ENCODE data around the gene WNT5B. TPM values are rescaled to one million over a fixed set of nuclear protein-coding genes. Genes with fewer than 3 reads are reported as not detected.
"Not testable (repeated sequence)": the region's sequence is repeated elsewhere in the genome, so short reads cannot be mapped to it uniquely, and the experiment has no call there.

The WNT5B gene
- total RNA-seq, 3 donors from 2014 or later, result 2.7 to 10.8 (median 4.7) TPM

- peak within 1 kb of the TSS; percentile 45 for H3K4me3 ChIP-seq
- H3K9me3 ChIP-seq, result no peaks in the 10 kb centered on the region
- TF ChIP-seq CTCF (IDR thresholded peaks at IDR 0.05), result no peak
- ATAC-seq, result peak; percentile 69
- H3K4me1 ChIP-seq (ENCODE audit: low read depth), result peaks cover 33% of the 10 kb centered on the region
- intact Hi-C loops (cut with DNase I, micrococcal nuclease), result no loop called here
- H3K36me3 ChIP-seq (ENCODE audit: low read depth), result no peaks in the 10 kb centered on the region
- DNase-seq, result peak; percentile 92 to 94 (median 93)
Measured at GRCh38 chr12:1594261-1595025, 34.6 kb upstream of the WNT5B start, which contains the start of gene FBXL14. FBXL14 (minus strand) TSS chr12:1594581; CDS start chr12:1594066, 515 bp downstream.

GRCh38 chr12:1595026-1595561 is 33.9 kb upstream of the WNT5B start:
- intact Hi-C loops (cut with DNase I, micrococcal nuclease), result no loop called here
- ATAC-seq, result no peak
- Histone ChIP-seq H3K4me1 (ENCODE audit: low read depth) (peaks cover 26% of the 10 kb centered on the region), H3K4me3 (peak overlapping the region; percentile 45), H3K36me3 (ENCODE audit: low read depth) (no peaks in the 10 kb centered on the region), H3K9me3 (no peaks in the 10 kb centered on the region)
- DNase-seq, result peak in 1 of 3 donors; percentile 51
- no peak for TF ChIP-seq CTCF (IDR thresholded peaks at IDR 0.05)

GRCh38 chr12:1595690-1596347 is 33.2 kb upstream of the WNT5B start:
- H3K4me3 ChIP-seq, result no peak overlapping the region
- intact Hi-C loops (cut with DNase I, micrococcal nuclease), result no loop called here
- no peak for TF ChIP-seq CTCF (IDR thresholded peaks at IDR 0.05)
- DNase-seq (peak in 1 of 3 donors; percentile 51), ATAC-seq (peak; percentile 48)
- no peaks in the 10 kb centered on the region for H3K36me3 ChIP-seq (ENCODE audit: low read depth)
- no peaks in the 10 kb centered on the region for H3K9me3 ChIP-seq
- H3K4me1 ChIP-seq (ENCODE audit: low read depth), result peaks cover 21% of the 10 kb centered on the region

- Histone ChIP-seq H3K9me3 (no peaks in the 10 kb centered on the region), H3K4me3 (no peak overlapping the region), H3K4me1 (ENCODE audit: low read depth) (peaks cover 18% of the 10 kb centered on the region), H3K36me3 (ENCODE audit: low read depth) (no peaks in the 10 kb centered on the region)
- DNase-seq (no peak), ATAC-seq (no peak)
- no peak for TF ChIP-seq CTCF (IDR thresholded peaks at IDR 0.05)
- intact Hi-C loops (cut with DNase I, micrococcal nuclease), result no loop called here
Measured at GRCh38 chr12:1598757-1599156, 30.3 kb upstream of the WNT5B start.

GRCh38 chr12:1602706-1603105 is 26.3 kb upstream of the WNT5B start:
- intact Hi-C loops (cut with DNase I, micrococcal nuclease); ATAC-seq; H3K4me3 ChIP-seq; H3K9me3 ChIP-seq; DNase-seq; H3K36me3 ChIP-seq (ENCODE audit: low read depth): not testable (repeated sequence)
- H3K4me1 ChIP-seq (ENCODE audit: low read depth), result peaks cover 24% of the 10 kb centered on the region
